Measurements from ENCODE around the gene ANKRD63. TPM values are rescaled to one million over a fixed set of nuclear protein-coding genes. Genes with fewer than 3 reads are reported as not detected.

The ANKRD63 gene
- total and polyA plus RNA-seq, 9 of the 15 experiments (the other 6 are each of a cell fraction or from before 2014, with no cell fraction given), result 1.3 to 2.0 (median 1.8) TPM; not detected in 6

DNA sequence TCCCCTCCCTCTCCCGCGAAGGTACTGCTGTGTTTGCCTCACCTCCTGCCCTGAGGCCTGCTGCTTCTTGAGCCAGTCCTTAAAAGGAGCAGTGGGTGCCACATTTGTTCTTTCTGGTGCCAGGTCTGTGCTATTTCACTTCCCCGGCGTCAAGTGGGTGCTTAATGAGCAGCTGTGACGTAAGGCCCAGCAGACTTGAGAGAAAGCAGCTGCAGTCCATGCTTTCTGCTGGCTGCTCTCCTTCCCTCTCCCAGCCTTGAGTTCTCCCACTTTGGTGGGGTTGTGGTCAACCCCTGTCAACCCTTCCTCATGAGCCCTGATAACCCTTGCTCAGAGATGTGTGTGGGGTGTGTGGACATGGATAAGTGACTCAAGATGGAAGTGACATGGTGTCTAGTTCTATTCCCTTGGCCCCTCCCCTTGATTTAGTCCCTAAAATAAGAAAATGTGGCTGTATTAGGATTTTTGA, 47.5 kb upstream of the ANKRD63 start (continued):
- TF ChIP-seq, protein P1, sequence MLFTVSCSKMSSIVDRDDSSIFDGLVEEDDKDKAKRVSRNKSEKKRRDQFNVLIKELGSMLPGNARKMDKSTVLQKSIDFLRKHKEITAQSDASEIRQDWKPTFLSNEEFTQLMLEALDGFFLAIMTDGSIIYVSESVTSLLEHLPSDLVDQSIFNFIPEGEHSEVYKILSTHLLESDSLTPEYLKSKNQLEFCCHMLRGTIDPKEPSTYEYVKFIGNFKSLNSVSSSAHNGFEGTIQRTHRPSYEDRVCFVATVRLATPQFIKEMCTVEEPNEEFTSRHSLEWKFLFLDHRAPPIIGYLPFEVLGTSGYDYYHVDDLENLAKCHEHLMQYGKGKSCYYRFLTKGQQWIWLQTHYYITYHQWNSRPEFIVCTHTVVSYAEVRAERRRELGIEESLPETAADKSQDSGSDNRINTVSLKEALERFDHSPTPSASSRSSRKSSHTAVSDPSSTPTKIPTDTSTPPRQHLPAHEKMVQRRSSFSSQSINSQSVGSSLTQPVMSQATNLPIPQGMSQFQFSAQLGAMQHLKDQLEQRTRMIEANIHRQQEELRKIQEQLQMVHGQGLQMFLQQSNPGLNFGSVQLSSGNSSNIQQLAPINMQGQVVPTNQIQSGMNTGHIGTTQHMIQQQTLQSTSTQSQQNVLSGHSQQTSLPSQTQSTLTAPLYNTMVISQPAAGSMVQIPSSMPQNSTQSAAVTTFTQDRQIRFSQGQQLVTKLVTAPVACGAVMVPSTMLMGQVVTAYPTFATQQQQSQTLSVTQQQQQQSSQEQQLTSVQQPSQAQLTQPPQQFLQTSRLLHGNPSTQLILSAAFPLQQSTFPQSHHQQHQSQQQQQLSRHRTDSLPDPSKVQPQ (CRISPR knock-in tag; IDR thresholded peaks at IDR 0.05; ENCODE audit: borderline replicate concordance), result no peak
- TF ChIP-seq NFXL1 (CRISPR knock-in tag; IDR thresholded peaks at IDR 0.05), result no peak
- no peak for TF ChIP-seq RBM22 (IDR thresholded peaks at IDR 0.05; ENCODE audit: low read depth, low read length, poor library complexity, severe bottlenecking)
- no peak for TF ChIP-seq ZNF224 (CRISPR knock-in tag; IDR thresholded peaks at IDR 0.05)
- peak; percentile 58 for TF ChIP-seq FOSL1 (tag; conservative IDR thresholded peaks at IDR 0.05)
- no peak for TF ChIP-seq HNRNPK (IDR thresholded peaks at IDR 0.05; ENCODE audit: low read depth, low read length, poor library complexity, severe bottlenecking)
- no peak for TF ChIP-seq NR1H2 (CRISPR knock-in tag; IDR thresholded peaks at IDR 0.05)
- peak; percentile 38; the same call in 1 of the 2 replicates for TF ChIP-seq NFIC (IDR thresholded peaks at IDR 0.05)
- TF ChIP-seq LEF1 (IDR thresholded peaks at IDR 0.05), result 0 out of 2 replicates have a peak, but pooled peaks have one; percentile 45
- peak; percentile 46 for TF ChIP-seq SAP30 (IDR thresholded peaks at IDR 0.05; ENCODE audit: borderline replicate concordance, insufficient read depth, low read depth, low read length, poor library complexity, severe bottlenecking)
- TF ChIP-seq, protein P2, sequence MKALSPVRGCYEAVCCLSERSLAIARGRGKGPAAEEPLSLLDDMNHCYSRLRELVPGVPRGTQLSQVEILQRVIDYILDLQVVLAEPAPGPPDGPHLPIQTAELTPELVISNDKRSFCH (CRISPR knock-in tag; IDR thresholded peaks at IDR 0.05), result no peak
- TF ChIP-seq, protein P2 (tag; IDR thresholded peaks at IDR 0.05), result 0 out of 2 replicates have a peak, but pooled peaks have one; percentile 21
- TF ChIP-seq RBM17 (IDR thresholded peaks at IDR 0.05; ENCODE audit: borderline replicate concordance, low read depth, low read length), result no peak
- TF ChIP-seq, protein P3, sequence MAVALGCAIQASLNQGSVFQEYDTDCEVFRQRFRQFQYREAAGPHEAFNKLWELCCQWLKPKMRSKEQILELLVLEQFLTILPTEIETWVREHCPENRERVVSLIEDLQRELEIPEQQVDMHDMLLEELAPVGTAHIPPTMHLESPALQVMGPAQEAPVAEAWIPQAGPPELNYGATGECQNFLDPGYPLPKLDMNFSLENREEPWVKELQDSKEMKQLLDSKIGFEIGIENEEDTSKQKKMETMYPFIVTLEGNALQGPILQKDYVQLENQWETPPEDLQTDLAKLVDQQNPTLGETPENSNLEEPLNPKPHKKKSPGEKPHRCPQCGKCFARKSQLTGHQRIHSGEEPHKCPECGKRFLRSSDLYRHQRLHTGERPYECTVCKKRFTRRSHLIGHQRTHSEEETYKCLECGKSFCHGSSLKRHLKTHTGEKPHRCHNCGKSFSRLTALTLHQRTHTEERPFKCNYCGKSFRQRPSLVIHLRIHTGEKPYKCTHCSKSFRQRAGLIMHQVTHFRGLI (CRISPR knock-in tag; IDR thresholded peaks at IDR 0.05), result no peak
- TF ChIP-seq FOXJ3 (CRISPR knock-in tag; IDR thresholded peaks at IDR 0.05), result no peak
- TF ChIP-seq TAL1 (IDR thresholded peaks at IDR 0.05), result peak; percentile 70
- TF ChIP-seq CREB1 (IDR thresholded peaks at IDR 0.05), result peak; percentile 44; the same call in 1 of the 2 replicates
- peak; percentile 54; the same call in 1 of the 2 replicates for TF ChIP-seq CREB1 (CRISPR knock-in tag; IDR thresholded peaks at IDR 0.05)
- peak; percentile 52; the same call in 1 of the 2 replicates for TF ChIP-seq ESRRA (IDR thresholded peaks at IDR 0.05; ENCODE audit: borderline replicate concordance, low read depth)
- TF ChIP-seq, protein P4, sequence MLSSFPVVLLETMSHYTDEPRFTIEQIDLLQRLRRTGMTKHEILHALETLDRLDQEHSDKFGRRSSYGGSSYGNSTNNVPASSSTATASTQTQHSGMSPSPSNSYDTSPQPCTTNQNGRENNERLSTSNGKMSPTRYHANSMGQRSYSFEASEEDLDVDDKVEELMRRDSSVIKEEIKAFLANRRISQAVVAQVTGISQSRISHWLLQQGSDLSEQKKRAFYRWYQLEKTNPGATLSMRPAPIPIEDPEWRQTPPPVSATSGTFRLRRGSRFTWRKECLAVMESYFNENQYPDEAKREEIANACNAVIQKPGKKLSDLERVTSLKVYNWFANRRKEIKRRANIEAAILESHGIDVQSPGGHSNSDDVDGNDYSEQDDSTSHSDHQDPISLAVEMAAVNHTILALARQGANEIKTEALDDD (IDR thresholded peaks at IDR 0.05), result peak; percentile 88
- 0 out of 2 replicates have a peak, but pooled peaks have one; percentile 33 for TF ChIP-seq SOX6 (IDR thresholded peaks at IDR 0.05)
- no peak for TF ChIP-seq ATF1 (CRISPR knock-in tag; IDR thresholded peaks at IDR 0.05)
- TF ChIP-seq ATF1 (tag; IDR thresholded peaks at IDR 0.05), result peak; percentile 66
- TF ChIP-seq POLR2AphosphoS5 (IDR thresholded peaks at IDR 0.05; ENCODE audit: control insufficient read depth, insufficient read depth, low read depth, low read length), result peak; percentile 71; the same call in 1 of the 2 replicates
- no peak for TF ChIP-seq PYGO2 (tag; IDR thresholded peaks at IDR 0.05)

Measured in K562 (cell line).